Panc1 (cell line): Measurements from ENCODE around the gene NRP1. TPM values are rescaled to one million over a fixed set of nuclear protein-coding genes. Genes with fewer than 3 reads are reported as not detected.

ENCODE experiments used
- ATAC-seq: fragments of 200-7000 bp; cut with Tn5 transposase; 2 replicates; pipeline ENCODE4 v1.9.1; 2020; ENCODE audit warnings: mild to moderate bottlenecking, moderate library complexity
- BruUV-seq: library from RNA; stranded (reverse); fragments of 400-500 nt; replicated peaks from 2 replicates; lab custom pipeline; 2021; lab: Mats Ljungman, UMichigan
- CTCF ChIA-PET: fragments of 300-600 bp; sonication (Branson Sonifier 250); formaldehyde crosslinking; loops from one replicate; lab custom pipeline; 2022; ENCODE audit warnings: antibody characterized with exemption; lab: Charles Lee
- POLR2A ChIA-PET: fragments of 300-600 bp; sonication (Branson Sonifier 250); formaldehyde crosslinking; loops from one replicate; lab custom pipeline; 2022; ENCODE audit warnings: antibody characterized with exemption; lab: Charles Lee
- DNase-seq: peaks from one replicate; pipeline ENCODE4 v3.0.0-alpha.2; 2010; ENCODE audit warnings: low read depth, low spot score
- H3K27ac ChIP-seq: 2 replicates; pipeline ENCODE4 v1.5.1; 2011; ENCODE audit warnings: mild to moderate bottlenecking, low read length, inconsistent platforms
- H3K27me3 ChIP-seq: fragments of 200-500 bp; sonication (Bioruptor generic); 2 replicates; pipeline ENCODE4 v1.6.0; 2014; ENCODE audit warnings: low read length, inconsistent platforms; ENCODE audit not compliant: control insufficient read depth, insufficient read depth
- H3K36me3 ChIP-seq: fragments of 200-500 bp; sonication (Bioruptor generic); 2 replicates; pipeline ENCODE4 v1.5.1; 2014; ENCODE audit warnings: inconsistent platforms, mild to moderate bottlenecking, low read length, moderate library complexity; ENCODE audit not compliant: control insufficient read depth, insufficient read depth
- H3K4me1 ChIP-seq: 2 replicates; pipeline ENCODE4 v1.5.1; 2011; ENCODE audit warnings: inconsistent platforms, mild to moderate bottlenecking, low read length, moderate library complexity; ENCODE audit not compliant: control insufficient read depth, insufficient read depth
- H3K4me3 ChIP-seq, 2 experiments: 2 replicates each; pipeline ENCODE4 v1.5.1; 2011 to 2012; ENCODE audit warnings: low read depth in 2 of 2, low read length in 2 of 2, mild to moderate bottlenecking in 2 of 2, inconsistent platforms in 1 of 2, moderate library complexity in 1 of 2
- H3K9me3 ChIP-seq: fragments of 200-500 bp; sonication (Bioruptor generic); 2 replicates; pipeline ENCODE4 v1.5.1; 2014; ENCODE audit warnings: low read depth, mild to moderate bottlenecking, inconsistent platforms, low read length, moderate library complexity; ENCODE audit not compliant: control insufficient read depth, insufficient read depth
- CTCF ChIP-seq: fragments of 450-650 bp; IDR thresholded peaks from 2 replicates; pipeline ENCODE4 v1.5.1; 2017; ENCODE audit warnings: mild to moderate bottlenecking
- POLR2AphosphoS5 ChIP-seq: IDR thresholded peaks from 2 replicates; pipeline ENCODE4 v1.6.1; 2012; ENCODE audit warnings: mild to moderate bottlenecking, low read depth, low read length, moderate library complexity
- REST ChIP-seq, 2 experiments: IDR thresholded peaks; 2 replicates each; pipeline ENCODE4 v1.6.1; 2011 to 2012; ENCODE audit warnings: low read depth in 2 of 2, control low read depth in 1 of 2, low read length in 1 of 2, mild to moderate bottlenecking in 1 of 2, moderate library complexity in 1 of 2; ENCODE audit not compliant: insufficient read depth in 1 of 2
- SIN3A ChIP-seq: IDR thresholded peaks from 2 replicates; pipeline ENCODE4 v1.6.1; 2012; ENCODE audit warnings: low read depth, mild to moderate bottlenecking, low read length, moderate library complexity, borderline replicate concordance; ENCODE audit not compliant: insufficient read depth
- TCF7L2 ChIP-seq: IDR thresholded peaks from 2 replicates; pipeline ENCODE4 v1.6.1; 2011; ENCODE audit warnings: mild to moderate bottlenecking, low read depth, low read length, inconsistent platforms
- in situ Hi-C: cut with HindIII; loops from 2 replicates; pipeline ENCODE4 v1.10.0; 2016; ENCODE audit warnings: low sequenced_read_pairs, low pct_unique_long_range_greater_than_20kb
- intact Hi-C: fragments of 100-400 bp; cut with micrococcal nuclease; formaldehyde crosslinking; loops from one replicate; pipeline ENCODE4 v1.10.0; 2022; ENCODE audit not compliant: unreplicated experiment
- total RNA-seq: library from RNA; stranded (reverse); gene quantifications from one replicate; pipeline ENCODE4 v1.2.1, GENCODE V29; 2021; ENCODE audit not compliant: unreplicated experiment

The NRP1 gene
- total RNA-seq, 1 experiment from 2014 or later: 93.4 TPM

- intact Hi-C loops (no loop called here), in situ Hi-C loops (no loop called here)
- no TSS peak for BruUV-seq
- peaks cover 62% of the 10 kb centered on the region for H3K4me1 ChIP-seq
- TF ChIP-seq SIN3A (no peak), POLR2AphosphoS5 (no peak), TCF7L2 (no peak), CTCF (peak; percentile 40; the same call in 1 of the 2 replicates), REST (IDR thresholded peaks at IDR 0.05; ENCODE audit: insufficient read depth in 1 of 2, low read depth in 2 of 2, low read length in 1 of 2) (no peak)
- no peak overlapping the region for H3K4me3 ChIP-seq
- H3K27me3 ChIP-seq: no peaks in the 10 kb centered on the region
- peaks cover 38% of the 10 kb centered on the region for H3K36me3 ChIP-seq
- ChIA-PET CTCF (no interaction called here), POLR2A (interaction anchor here (0.6 kb wide), 1 partner anchor 439 kb away, joined by 4 read pairs; no protein-coding TSS in a partner anchor)
- ATAC-seq (no peak), DNase-seq (no peak)
- H3K9me3 ChIP-seq: no peaks in the 10 kb centered on the region
- peak overlapping the region; percentile 88 for H3K27ac ChIP-seq
Observed at GRCh38 chr10:33327751-33328150, 6.7 kb downstream of the NRP1 start.

- Histone ChIP-seq H3K36me3 (peaks cover 38% of the 10 kb centered on the region), H3K4me1 (peaks cover 62% of the 10 kb centered on the region), H3K4me3 (no peak overlapping the region), H3K9me3 (no peaks in the 10 kb centered on the region), H3K27ac (peak overlapping the region; percentile 88), H3K27me3 (no peaks in the 10 kb centered on the region)
- POLR2A ChIA-PET: no interaction called here
- CTCF ChIA-PET: no interaction called here
- in situ Hi-C loops (no loop called here), intact Hi-C loops (no loop called here)
- no peak for ATAC-seq
- no TSS peak for BruUV-seq
- TF ChIP-seq SIN3A: no peak
- TF ChIP-seq POLR2AphosphoS5: no peak
- DNase-seq: no peak
Observed at GRCh38 chr10:33326933-33327332, 7.5 kb downstream of the NRP1 start.

GRCh38 chr10:33325929-33326328 is 8.5 kb downstream of the NRP1 start:
- ChIA-PET CTCF (no interaction called here), POLR2A (no interaction called here)
- intact Hi-C loops (no loop called here), in situ Hi-C loops (no loop called here)
- no peaks in the 10 kb centered on the region for H3K27me3 ChIP-seq
- no peak for ATAC-seq
- no peak overlapping the region for H3K4me3 ChIP-seq
- BruUV-seq: no TSS peak
- TF ChIP-seq CTCF (no peak), REST (IDR thresholded peaks at IDR 0.05; ENCODE audit: insufficient read depth in 1 of 2, low read depth in 2 of 2, low read length in 1 of 2) (no peak), POLR2AphosphoS5 (no peak), SIN3A (no peak), TCF7L2 (no peak)
- H3K4me1 ChIP-seq: peaks cover 62% of the 10 kb centered on the region
- DNase-seq: no peak
- peaks cover 42% of the 10 kb centered on the region for H3K36me3 ChIP-seq
- H3K9me3 ChIP-seq: no peaks in the 10 kb centered on the region
- H3K27ac ChIP-seq: peak overlapping the region; percentile 88; the same call in 1 of the 2 replicates
